Breast epithelium (tissue), 4 donors: ENCODE data around the gene MICA. TPM values are rescaled to one million over a fixed set of nuclear protein-coding genes. Genes with fewer than 3 reads are reported as not detected.
A peak's percentile ranks its signal among the peaks of the same experiment; 100 is the strongest.
"Not testable (repeated sequence)": the region's sequence is repeated elsewhere in the genome, so short reads cannot be mapped to it uniquely, and the experiment has no call there.

ENCODE experiments used
- DNase-seq, 2 donors: peaks; one replicate each; pipeline ENCODE4 v3.0.0-alpha.2; 2019; ENCODE audit warnings: low spot score in 2 of 2
- H3K27ac ChIP-seq, 2 donors: fragments of 200-600 bp; sonication (generic) in 1 of 2; one replicate each; pipeline ENCODE4 v1.5.1; 2016 to 2019; ENCODE audit warnings: mild to moderate bottlenecking in 1 of 2
- H3K27me3 ChIP-seq, 2 donors: fragments of 200-600 bp; sonication (generic) in 1 of 2; one replicate each; pipeline versions ENCODE4 v1.5.1 to v1.6.0; 2017 to 2019; ENCODE audit warnings: control low read depth in 1 of 2, mild to moderate bottlenecking in 1 of 2
- H3K36me3 ChIP-seq: fragments of 200-600 bp; one replicate; pipeline ENCODE4 v1.5.1; 2019
- H3K4me1 ChIP-seq, 2 donors: fragments of 200-600 bp; sonication (generic); one replicate each; pipeline ENCODE4 v1.5.1; 2016 to 2019; ENCODE audit warnings: control low read depth in 1 of 2
- H3K4me3 ChIP-seq, 3 donors: fragments of 200-600 bp; sonication (generic); 1 replicate in 2 of 3; 2 replicates in 1 of 3; pipeline ENCODE4 v1.5.1; 2016 to 2019; ENCODE audit warnings: mild to moderate bottlenecking in 3 of 3, moderate library complexity in 2 of 3
- H3K9me3 ChIP-seq, 2 donors: fragments of 200-600 bp; sonication (generic) in 1 of 2; one replicate each; pipeline ENCODE4 v1.5.1; 2016 to 2019; ENCODE audit warnings: control low read depth in 1 of 2
- POLR2A ChIP-seq: fragments of 450-650 bp; IDR thresholded peaks from one replicate; pipeline ENCODE4 v1.6.1; 2016; ENCODE audit warnings: antibody characterized with exemption, mild to moderate bottlenecking, moderate library complexity
- POLR2AphosphoS5 ChIP-seq, 3 donors: sonication (generic); formaldehyde crosslinking; IDR thresholded peaks; one replicate each; pipeline ENCODE4 v1.6.1; 2017; ENCODE audit warnings: antibody characterized with exemption in 3 of 3
- intact Hi-C: fragments of 100-400 bp; cut with DNase I; formaldehyde crosslinking; loops from one replicate; pipeline ENCODE4 v1.15.1; 2023; ENCODE audit warnings: low total_unique reads
- total RNA-seq, 3 donors: library from RNA; depleted of rRNA; stranded (reverse); fragments of >200 nt; gene quantifications; one replicate each; pipeline ENCODE4 v1.1.0, GENCODE V29; 2016
- TF ChIP-seq, protein P1 (sequence below), 3 donors: fragments of 450-650 bp; IDR thresholded peaks; one replicate each; pipeline ENCODE4 v1.5.1; 2016 to 2017; ENCODE audit warnings: antibody characterized with exemption in 3 of 3, mild to moderate bottlenecking in 3 of 3, moderate library complexity in 3 of 3

Gene MICA
- total RNA-seq, 3 donors from 2014 or later: 14.9 to 28.1 (median 23.6) TPM

DNA sequence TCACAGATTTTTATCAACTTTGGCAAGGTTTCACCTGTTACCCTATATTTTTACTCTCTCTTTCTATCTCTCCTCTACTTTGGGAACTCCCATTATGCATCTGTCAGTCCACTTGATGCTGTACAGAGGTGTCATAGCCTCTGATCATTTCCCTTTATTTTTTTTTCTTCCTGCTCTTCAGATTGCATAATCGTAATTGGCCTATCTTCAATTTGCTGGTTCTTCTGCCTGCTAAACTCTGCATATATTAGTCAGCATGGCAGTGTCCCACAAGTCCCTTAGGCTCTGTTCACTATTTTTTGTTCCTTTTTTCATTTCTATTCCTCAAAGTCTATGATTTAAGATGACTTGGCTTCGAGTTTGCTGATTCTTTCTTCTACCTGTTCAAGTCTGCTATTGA lies 49.9 kb downstream of the MICA start:
- Histone ChIP-seq H3K36me3 (no peaks in the 10 kb centered on the region), H3K27me3 (no peaks in the 10 kb centered on the region), H3K9me3 (peaks cover 0 to 12% of the 10 kb centered on the region in 2 donors), H3K4me1 (no peaks in the 10 kb centered on the region), H3K4me3 (no peak overlapping the region), H3K27ac (no peak overlapping the region)
- DNase-seq: no peak
- intact Hi-C loops: no loop called here
- TF ChIP-seq, protein P1, sequence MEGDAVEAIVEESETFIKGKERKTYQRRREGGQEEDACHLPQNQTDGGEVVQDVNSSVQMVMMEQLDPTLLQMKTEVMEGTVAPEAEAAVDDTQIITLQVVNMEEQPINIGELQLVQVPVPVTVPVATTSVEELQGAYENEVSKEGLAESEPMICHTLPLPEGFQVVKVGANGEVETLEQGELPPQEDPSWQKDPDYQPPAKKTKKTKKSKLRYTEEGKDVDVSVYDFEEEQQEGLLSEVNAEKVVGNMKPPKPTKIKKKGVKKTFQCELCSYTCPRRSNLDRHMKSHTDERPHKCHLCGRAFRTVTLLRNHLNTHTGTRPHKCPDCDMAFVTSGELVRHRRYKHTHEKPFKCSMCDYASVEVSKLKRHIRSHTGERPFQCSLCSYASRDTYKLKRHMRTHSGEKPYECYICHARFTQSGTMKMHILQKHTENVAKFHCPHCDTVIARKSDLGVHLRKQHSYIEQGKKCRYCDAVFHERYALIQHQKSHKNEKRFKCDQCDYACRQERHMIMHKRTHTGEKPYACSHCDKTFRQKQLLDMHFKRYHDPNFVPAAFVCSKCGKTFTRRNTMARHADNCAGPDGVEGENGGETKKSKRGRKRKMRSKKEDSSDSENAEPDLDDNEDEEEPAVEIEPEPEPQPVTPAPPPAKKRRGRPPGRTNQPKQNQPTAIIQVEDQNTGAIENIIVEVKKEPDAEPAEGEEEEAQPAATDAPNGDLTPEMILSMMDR (IDR thresholded peaks at IDR 0.05): no peak
- TF ChIP-seq POLR2AphosphoS5 (IDR thresholded peaks at IDR 0.05) (no peak), POLR2A (no peak)

GRCh38 chr6:31459864-31460263 lies 56.5 kb downstream of the MICA start:
- intact Hi-C loops, DNase-seq, H3K4me3 ChIP-seq, H3K27me3 ChIP-seq, H3K9me3 ChIP-seq, H3K27ac ChIP-seq, H3K4me1 ChIP-seq, H3K36me3 ChIP-seq: not testable (repeated sequence)

- DNase-seq: no peak
- intact Hi-C loops: no loop called here
- TF ChIP-seq POLR2AphosphoS5 (IDR thresholded peaks at IDR 0.05) (no peak), POLR2A (no peak)
- TF ChIP-seq, protein P1 (IDR thresholded peaks at IDR 0.05): no peak
- no peaks in the 10 kb centered on the region for H3K4me1 ChIP-seq
- no peak overlapping the region for H3K27ac ChIP-seq
- no peaks in the 10 kb centered on the region for H3K36me3 ChIP-seq
- H3K27me3 ChIP-seq: no peaks in the 10 kb centered on the region
- no peak overlapping the region for H3K4me3 ChIP-seq
- H3K9me3 ChIP-seq: no peaks in the 10 kb centered on the region
Measured at GRCh38 chr6:31460361-31461025, 57.1 kb downstream of the MICA start.

GRCh38 chr6:31462026-31462963 lies 58.9 kb downstream of the MICA start:
- no peaks in the 10 kb centered on the region for H3K4me1 ChIP-seq
- intact Hi-C loops: no loop called here
- TF ChIP-seq POLR2A: no peak
- TF ChIP-seq, protein P1 (IDR thresholded peaks at IDR 0.05): no peak
- no peak for TF ChIP-seq POLR2AphosphoS5 (IDR thresholded peaks at IDR 0.05)
- DNase-seq: no peak
- H3K4me3 ChIP-seq: peak overlapping the region; percentile 48 to 69 (median 56)
- no peaks in the 10 kb centered on the region for H3K36me3 ChIP-seq
- H3K9me3 ChIP-seq: no peaks in the 10 kb centered on the region
- no peaks in the 10 kb centered on the region for H3K27me3 ChIP-seq
- H3K27ac ChIP-seq: peak overlapping the region; percentile 71 to 83

DNA sequence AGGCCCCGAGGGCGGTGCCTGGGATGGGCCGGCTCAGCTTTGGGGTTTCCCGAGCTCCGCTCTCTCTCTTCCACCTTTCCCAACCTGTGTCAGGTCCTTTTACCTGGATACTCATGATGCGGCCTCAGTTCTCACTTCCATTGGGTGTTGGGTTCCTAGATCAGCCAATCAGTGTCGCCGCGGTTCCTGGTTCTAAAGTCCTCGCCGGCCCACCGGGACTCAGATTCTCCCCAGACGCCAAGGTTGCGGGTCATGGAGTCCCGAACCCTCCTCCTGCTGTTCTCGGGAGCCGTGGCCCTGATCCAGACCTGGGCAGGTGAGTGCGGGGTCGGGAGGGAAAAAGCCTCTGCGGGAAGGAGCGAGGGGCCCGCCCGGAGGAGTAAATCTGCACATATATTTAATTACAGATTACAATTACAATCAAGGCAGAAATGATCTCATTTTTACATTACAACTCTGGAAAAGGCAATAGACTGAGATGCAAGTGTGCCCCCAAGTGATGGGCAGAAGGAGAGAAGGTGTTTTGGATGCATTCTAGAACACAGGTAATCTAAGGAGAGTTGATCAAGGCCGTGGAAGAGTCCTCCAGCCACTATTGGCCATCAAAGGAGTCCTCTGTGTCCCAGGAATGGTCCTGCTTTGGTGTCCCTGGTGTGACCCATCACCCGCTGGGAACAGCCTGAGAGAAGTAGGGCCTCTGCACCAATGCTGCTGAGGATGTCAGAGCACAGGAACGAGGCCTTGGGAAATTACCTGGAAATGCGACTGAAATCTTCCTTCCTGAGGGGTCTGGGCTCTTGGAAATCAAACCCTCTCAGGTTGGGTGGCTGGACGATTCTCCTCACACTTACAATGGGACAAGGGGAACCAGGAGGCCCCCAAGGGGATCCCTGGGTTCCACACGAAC lies 59.8 kb downstream of the MICA start:
- TF ChIP-seq, protein P1 (IDR thresholded peaks at IDR 0.05): no peak
- TF ChIP-seq POLR2AphosphoS5 (IDR thresholded peaks at IDR 0.05) (peak; percentile 46 to 69 (median 64)), POLR2A (peak; percentile 66)
- peak overlapping the region; percentile 48 to 69 (median 56) for H3K4me3 ChIP-seq
- intact Hi-C loops: no loop called here
- H3K27ac ChIP-seq: peak overlapping the region; percentile 80 to 83
- no peaks in the 10 kb centered on the region for H3K9me3 ChIP-seq
- no peaks in the 10 kb centered on the region for H3K4me1 ChIP-seq
- H3K36me3 ChIP-seq: no peaks in the 10 kb centered on the region
- DNase-seq: peak; percentile 88 to 95
- H3K27me3 ChIP-seq: no peaks in the 10 kb centered on the region
